Stomach (tissue), 9 donors: ENCODE results near the gene ING3. TPM values are rescaled to one million over a fixed set of nuclear protein-coding genes. Genes with fewer than 3 reads are reported as not detected.
"Not testable (repeated sequence)": the region's sequence is repeated elsewhere in the genome, so short reads cannot be mapped to it uniquely, and the experiment has no call there.

Source experiments
- DNase-seq, 2 donors: peaks; one replicate each; pipeline versions ENCODE4 v3.0.0 to v3.0.0-alpha.2; 2013 to 2019
- H3K27ac ChIP-seq, 5 donors: fragments of 200-600 bp in 4 of 5; sonication (generic) in 4 of 5; one replicate each; pipeline ENCODE4 v1.5.1; 2013 to 2019; ENCODE audit warnings: mild to moderate bottlenecking in 1 of 5, moderate library complexity in 1 of 5
- H3K27me3 ChIP-seq, 3 donors: fragments of 200-600 bp; sonication (generic); one replicate each; pipeline ENCODE4 v1.5.1; 2017 to 2019; ENCODE audit warnings: mixed run types in 1 of 3
- H3K36me3 ChIP-seq, 4 donors: fragments of 200-600 bp; sonication (generic); 1 replicate in 3 of 4; 2 replicates in 1 of 4; pipeline ENCODE4 v1.5.1; 2016 to 2019
- H3K4me1 ChIP-seq, 4 donors: fragments of 200-600 bp; sonication (generic); one replicate each; pipeline ENCODE4 v1.5.1; 2016 to 2019
- H3K4me3 ChIP-seq, 4 donors: fragments of 200-600 bp; sonication (generic) in 3 of 4; one replicate each; pipeline ENCODE4 v1.5.1; 2016 to 2019; ENCODE audit warnings: mild to moderate bottlenecking in 1 of 4
- H3K9me3 ChIP-seq, 4 donors: fragments of 200-600 bp; sonication (generic); one replicate each; pipeline ENCODE4 v1.5.1; 2016 to 2019
- CTCF ChIP-seq, 7 experiments: fragments of 450-650 bp in 4 of 7; fragments of 200-600 bp in 3 of 7; sonication (generic) in 3 of 7; IDR thresholded peaks; one replicate each; pipeline ENCODE4 v1.5.1; 2016 to 2019; ENCODE audit warnings: antibody characterized with exemption in 7 of 7, control low read depth in 2 of 7, mild to moderate bottlenecking in 1 of 7
- EP300 ChIP-seq: sonication (generic); formaldehyde crosslinking; IDR thresholded peaks from one replicate; pipeline ENCODE4 v1.6.1; 2017; ENCODE audit warnings: antibody characterized with exemption
- POLR2A ChIP-seq, 4 donors: fragments of 450-650 bp; IDR thresholded peaks; one replicate each; pipeline ENCODE4 v1.6.1; 2016; ENCODE audit warnings: antibody characterized with exemption in 4 of 4, control low read depth in 2 of 4, mild to moderate bottlenecking in 1 of 4, moderate library complexity in 1 of 4
- POLR2AphosphoS5 ChIP-seq, 3 donors: sonication (generic); formaldehyde crosslinking; IDR thresholded peaks; one replicate each; pipeline ENCODE4 v1.6.1; 2016; ENCODE audit warnings: antibody characterized with exemption in 3 of 3
- WGBS, 5 donors: extraction: QIAGEN DNeasy Blood & Tissue Kit in 3 of 5; methylation state at CpG; one replicate each; pipeline versions ENCODE4 v1.1.5 to v1.1.7; 2013 to 2018; 5-methylcytosine and 5-hydroxymethylcytosine counted together
- intact Hi-C: fragments of 100-400 bp; cut with DNase I; formaldehyde crosslinking; loops from one replicate; pipeline ENCODE4 v1.15.1; 2023; ENCODE audit warnings: low total_unique reads
- polyA plus RNA-seq, 3 donors: library from polyadenylated mRNA; stranded (reverse); fragments of 200-250 nt; gene quantifications; one replicate each; pipeline ENCODE4 v1.2.3, GENCODE V29; 2013
- total RNA-seq, 5 donors: library from RNA; depleted of rRNA; stranded (reverse); fragments of >200 nt; gene quantifications; one replicate each; pipeline versions ENCODE4 v1.1.0 to v1.2.3, GENCODE V29; 2014 to 2016
- donor health status: healthy with polysubstance abuse.
- donor health status: Bipolar disorder and iron deficiency.
- donor health status: healthy.

ING3 gene
- total and polyA plus RNA-seq, 8 donors = 6.3 to 37.1 (median 16.2) TPM

GRCh38 chr7:120966961-120967360 lies 16.4 kb downstream of the ING3 start:
- no peak overlapping the region for H3K4me3 ChIP-seq
- no peaks in the 10 kb centered on the region for H3K27me3 ChIP-seq
- DNase-seq = no peak
- no peaks in the 10 kb centered on the region for H3K9me3 ChIP-seq
- peaks cover 0 to 4% (median under 1%) of the 10 kb centered on the region in 4 donors for H3K4me1 ChIP-seq
- TF ChIP-seq POLR2A (IDR thresholded peaks at IDR 0.05) = no peak
- no peak for TF ChIP-seq EP300
- H3K36me3 ChIP-seq = peaks cover 22 to 73% (median 72%) of the 10 kb centered on the region in 4 donors
- intact Hi-C loops = no loop called here
- H3K27ac ChIP-seq = no peak overlapping the region

- no peak for TF ChIP-seq POLR2A (IDR thresholded peaks at IDR 0.05)
- 83 to 100% (median 88%) methylated on average over 1 of the region's 1 CpG for WGBS, 5 donors
- Histone ChIP-seq H3K4me1 (no peaks in the 10 kb centered on the region), H3K4me3 (no peak overlapping the region), H3K27ac (no peak overlapping the region), H3K27me3 (no peaks in the 10 kb centered on the region), H3K36me3 (peaks cover 24 to 86% (median 83%) of the 10 kb centered on the region in 4 donors), H3K9me3 (no peaks in the 10 kb centered on the region)
- no peak for DNase-seq
- intact Hi-C loops = no loop called here
Observed at GRCh38 chr7:120973849-120974248, 23.3 kb downstream of the ING3 start.

GRCh38 chr7:120979765-120980499 lies 29.4 kb downstream of the ING3 start:
- Histone ChIP-seq H3K27ac (no peak overlapping the region), H3K9me3 (no peaks in the 10 kb centered on the region), H3K36me3 (peaks cover 4 to 25% (median 22%) of the 10 kb centered on the region in 4 donors), H3K4me3 (no peak overlapping the region), H3K4me1 (no peaks in the 10 kb centered on the region), H3K27me3 (no peaks in the 10 kb centered on the region)
- TF ChIP-seq EP300 (no peak), POLR2A (IDR thresholded peaks at IDR 0.05) (no peak), POLR2AphosphoS5 (IDR thresholded peaks at IDR 0.05) (no peak), CTCF (IDR thresholded peaks at IDR 0.05) (no peak)
- intact Hi-C loops = loop anchor here (10.0 kb wide), 1 partner anchor 135 kb away; no protein-coding TSS in a partner anchor
- no peak for DNase-seq
- WGBS, 5 donors = 4 to 16% (median 9%) methylated on average over 1 of the region's 1 CpG

- Histone ChIP-seq H3K36me3 (peaks cover 0 to 13% (median 11%) of the 10 kb centered on the region in 4 donors), H3K27me3 (no peaks in the 10 kb centered on the region), H3K4me3 (no peak overlapping the region), H3K4me1 (no peaks in the 10 kb centered on the region), H3K9me3 (no peaks in the 10 kb centered on the region), H3K27ac (no peak overlapping the region)
- WGBS, 5 donors = 64 to 93% (median 89%) methylated on average over 1 of the region's 1 CpG
- TF ChIP-seq CTCF (IDR thresholded peaks at IDR 0.05) (no peak), POLR2AphosphoS5 (IDR thresholded peaks at IDR 0.05) (no peak), POLR2A (IDR thresholded peaks at IDR 0.05) (no peak), EP300 (no peak)
- intact Hi-C loops = loop anchor here (10.0 kb wide), 1 partner anchor 134 kb away; no protein-coding TSS in a partner anchor
- no peak for DNase-seq
Observed at GRCh38 chr7:120981117-120981516, 30.5 kb downstream of the ING3 start.

GRCh38 chr7:120981888-120982615 lies 31.5 kb downstream of the ING3 start:
- intact Hi-C loops = loop anchor here (10.0 kb wide), 1 partner anchor 133 kb away; no protein-coding TSS in a partner anchor
- Histone ChIP-seq H3K9me3 (no peaks in the 10 kb centered on the region), H3K36me3 (peaks cover 0 to 4% (median 1%) of the 10 kb centered on the region in 4 donors), H3K4me1 (no peaks in the 10 kb centered on the region), H3K27me3 (no peaks in the 10 kb centered on the region), H3K4me3 (no peak overlapping the region), H3K27ac (no peak overlapping the region)
- no peak for DNase-seq
- 66 to 84% (median 76%) methylated on average over 4 of the region's 4 CpGs for WGBS, 5 donors
- TF ChIP-seq POLR2AphosphoS5 (IDR thresholded peaks at IDR 0.05) = no peak
- no peak for TF ChIP-seq CTCF (IDR thresholded peaks at IDR 0.05)
- no peak for TF ChIP-seq POLR2A (IDR thresholded peaks at IDR 0.05)
- no peak for TF ChIP-seq EP300

GRCh38 chr7:120983592-120983991 lies 33.0 kb downstream of the ING3 start:
- not testable (repeated sequence) for H3K27me3 ChIP-seq, H3K4me3 ChIP-seq, H3K36me3 ChIP-seq, DNase-seq, H3K9me3 ChIP-seq, H3K27ac ChIP-seq
- peaks cover 0 to 14% (median 11%) of the 10 kb centered on the region in 4 donors for H3K4me1 ChIP-seq
- intact Hi-C loops = loop anchor here (10.0 kb wide), 1 partner anchor 131 kb away; no protein-coding TSS in a partner anchor
- whole genome bisulfite sequencing, 5 donors = 93 to 98% (median 95%) methylated on average over 5 to 7 of the region's 8 CpGs
